NB4 (cell line): ENCODE results near the gene FOXE3.

ENCODE experiments used
- DNase-seq: peaks from one replicate; pipeline ENCODE4 v3.0.0; 2010; ENCODE audit warnings: low read depth
- H3K4me3 ChIP-seq: one replicate; pipeline ENCODE4 v1.5.1; 2011; ENCODE audit warnings: mild to moderate bottlenecking, low read depth, low read length, moderate library complexity
- CTCF ChIP-seq: IDR thresholded peaks from one replicate; pipeline ENCODE4 v1.5.1; 2012; ENCODE audit warnings: low read depth, low read length
- MYC ChIP-seq: IDR thresholded peaks from 2 replicates; pipeline ENCODE4 v1.6.1; 2011; ENCODE audit warnings: low read depth, low read length
- POLR2A ChIP-seq: IDR thresholded peaks from 2 replicates; pipeline ENCODE4 v1.6.1; 2011; ENCODE audit warnings: mild to moderate bottlenecking; ENCODE audit not compliant: insufficient read length; ENCODE audit errors: extremely low read depth
- TF ChIP-seq, protein P1 (sequence below): IDR thresholded peaks from 2 replicates; pipeline ENCODE4 v1.6.1; 2011; ENCODE audit warnings: low read depth, low read length

Gene FOXE3

DNA sequence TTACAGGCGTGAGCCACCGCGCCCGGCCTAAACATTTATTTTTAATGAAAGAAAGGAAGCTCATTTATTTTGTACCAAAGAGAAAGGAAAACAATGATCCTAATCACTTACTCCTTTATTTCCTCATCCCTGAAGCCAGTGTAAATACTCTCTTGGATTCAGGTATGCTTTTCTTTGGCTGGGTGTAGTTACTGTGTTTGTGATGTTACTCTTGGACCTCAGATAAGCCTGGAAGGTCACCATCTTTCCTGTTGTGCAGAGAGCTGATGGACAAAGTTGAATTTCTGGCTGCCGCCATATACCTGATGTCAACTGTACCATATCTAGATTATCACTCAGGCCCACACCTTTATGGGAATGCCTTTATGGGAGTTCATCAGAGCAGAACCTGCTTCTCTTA lies 35.4 kb upstream of the FOXE3 start:
- TF ChIP-seq, protein P1, sequence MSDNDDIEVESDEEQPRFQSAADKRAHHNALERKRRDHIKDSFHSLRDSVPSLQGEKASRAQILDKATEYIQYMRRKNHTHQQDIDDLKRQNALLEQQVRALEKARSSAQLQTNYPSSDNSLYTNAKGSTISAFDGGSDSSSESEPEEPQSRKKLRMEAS = no peak
- no peak overlapping the region for H3K4me3 ChIP-seq
- no peak for DNase-seq

DNA sequence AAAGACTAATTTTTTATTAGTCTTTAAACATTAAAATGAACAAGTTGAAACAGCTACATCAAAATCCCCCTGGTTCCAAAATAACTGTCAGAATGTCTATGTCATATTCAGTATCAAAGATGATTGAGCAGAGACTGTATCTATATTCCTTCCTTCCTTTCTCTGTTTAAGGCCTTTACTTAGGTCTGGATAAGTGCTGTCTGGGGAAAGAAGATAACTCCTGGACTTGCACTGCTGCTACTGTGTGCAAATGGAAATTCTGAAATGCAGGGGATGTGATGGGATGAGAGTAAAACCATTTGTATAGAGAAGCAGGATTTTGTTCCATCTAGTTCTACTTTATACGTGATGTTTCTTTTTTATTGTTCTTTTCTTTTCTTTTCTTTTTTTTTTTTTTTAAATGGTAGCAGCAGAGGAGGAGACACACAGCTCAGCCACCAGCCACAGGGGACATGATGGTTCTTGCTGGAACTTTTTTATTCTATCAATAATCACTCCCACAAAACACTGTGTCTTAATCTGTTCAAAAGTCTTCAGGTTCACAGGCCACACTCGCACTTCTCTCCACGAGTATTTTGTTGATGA lies 33.6 kb upstream of the FOXE3 start:
- no peak overlapping the region for H3K4me3 ChIP-seq
- no peak for DNase-seq
- TF ChIP-seq, protein P1 = no peak
- TF ChIP-seq MYC (no peak), POLR2A (no peak), CTCF (no peak)

DNA sequence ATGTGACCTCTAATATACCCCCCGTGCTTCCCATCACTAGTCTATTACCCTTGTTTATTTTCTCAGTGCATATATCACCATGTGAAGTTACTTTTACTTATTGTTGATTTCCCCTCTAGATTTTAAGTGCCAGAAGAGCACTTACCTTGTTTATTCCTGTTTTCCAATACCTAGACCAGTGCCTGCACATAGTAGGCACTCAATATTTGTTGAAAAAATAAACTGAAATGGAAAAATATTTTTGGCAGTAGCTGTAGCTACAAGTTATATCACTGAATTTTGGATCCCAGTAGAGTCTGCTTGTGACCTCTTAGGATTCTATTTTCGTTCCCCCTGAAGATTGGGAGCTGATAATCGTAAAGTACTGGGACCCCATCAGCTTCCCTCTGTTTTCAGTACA lies 32.0 kb upstream of the FOXE3 start:
- TF ChIP-seq POLR2A (no peak), CTCF (no peak)
- TF ChIP-seq, protein P1 = no peak
- no peak for DNase-seq
- H3K4me3 ChIP-seq = no peak overlapping the region

- no peak for TF ChIP-seq MYC
- no peak for TF ChIP-seq POLR2A
- TF ChIP-seq CTCF = no peak
- TF ChIP-seq, protein P1 = no peak
- no peak for DNase-seq
- no peak overlapping the region for H3K4me3 ChIP-seq
Measured at GRCh38 chr1:47385020-47385419, 31.1 kb upstream of the FOXE3 start.

DNA sequence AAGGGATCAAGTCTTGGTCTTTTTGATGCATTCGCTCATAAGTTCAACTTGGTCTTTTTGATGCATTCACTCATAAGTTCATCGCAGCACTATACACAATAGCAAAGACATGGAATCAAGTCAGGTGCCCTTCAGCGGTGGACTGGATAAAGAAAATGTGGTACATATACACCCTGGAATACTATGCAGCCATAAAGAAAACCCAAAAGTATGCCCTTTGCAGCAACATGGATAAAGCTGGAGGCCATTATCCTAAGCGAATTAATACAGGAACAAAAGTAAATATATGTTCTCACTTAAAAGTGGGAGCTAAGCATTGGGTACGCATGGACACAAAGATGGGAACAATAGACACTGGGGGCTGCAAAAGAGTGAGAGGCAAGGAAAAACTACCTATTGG lies 29.8 kb upstream of the FOXE3 start:
- no peak for TF ChIP-seq MYC
- TF ChIP-seq CTCF = no peak
- no peak for TF ChIP-seq POLR2A
- TF ChIP-seq, protein P1 = no peak
- H3K4me3 ChIP-seq = no peak overlapping the region
- no peak for DNase-seq

GRCh38 chr1:47388030-47388890 lies 27.8 kb upstream of the FOXE3 start:
- TF ChIP-seq POLR2A (no peak), CTCF (no peak)
- TF ChIP-seq, protein P1 = no peak
- no peak overlapping the region for H3K4me3 ChIP-seq
- no peak for DNase-seq
